H9 (cell line): Measurements from ENCODE around the gene NR2F1-AS1. TPM values are rescaled to one million over a fixed set of nuclear protein-coding genes. Genes with fewer than 3 reads are reported as not detected.

Experiments
- DNase-seq: peaks from one replicate; pipeline ENCODE4 v3.0.0-alpha.2; 2017
- H2AFZ ChIP-seq: one replicate; pipeline ENCODE4 v1.6.1; 2013; ENCODE audit warnings: mild to moderate bottlenecking, low read length, control low read depth, moderate library complexity
- H2AK5ac ChIP-seq: 2 replicates; pipeline ENCODE4 v1.6.1; 2013; ENCODE audit warnings: low read length, control low read depth, mixed read lengths; ENCODE audit not compliant: insufficient read length
- H2BK120ac ChIP-seq: one replicate; pipeline ENCODE4 v1.6.1; 2013; ENCODE audit warnings: low read depth, mild to moderate bottlenecking, low read length, control low read depth, inconsistent platforms; ENCODE audit not compliant: poor library complexity, severe bottlenecking
- H2BK12ac ChIP-seq: 2 replicates; pipeline ENCODE4 v1.6.1; 2013; ENCODE audit warnings: low read length, control low read depth, mixed read lengths, low read depth; ENCODE audit not compliant: insufficient read length
- H2BK15ac ChIP-seq: 2 replicates; pipeline ENCODE4 v1.6.1; 2013; ENCODE audit warnings: low read depth, low read length, control low read depth
- H2BK20ac ChIP-seq: one replicate; pipeline ENCODE4 v1.6.1; 2013; ENCODE audit warnings: low read depth, mild to moderate bottlenecking, low read length, control low read depth, inconsistent platforms; ENCODE audit not compliant: poor library complexity, severe bottlenecking
- H2BK5ac ChIP-seq: 2 replicates; pipeline ENCODE4 v1.6.1; 2013; ENCODE audit warnings: low read length, control low read depth, mixed read lengths; ENCODE audit not compliant: insufficient read length
- H3K14ac ChIP-seq: 2 replicates; pipeline ENCODE4 v1.6.1; 2013; ENCODE audit warnings: low read length, control low read depth; ENCODE audit not compliant: insufficient read depth
- H3K18ac ChIP-seq: 2 replicates; pipeline ENCODE4 v1.6.1; 2013; ENCODE audit warnings: low read depth, mild to moderate bottlenecking, mixed read lengths, low read length, control low read depth; ENCODE audit not compliant: insufficient read length
- H3K23ac ChIP-seq: 2 replicates; pipeline ENCODE4 v1.6.1; 2013; ENCODE audit warnings: low read length, control low read depth, mixed read lengths, low read depth; ENCODE audit not compliant: insufficient read length
- H3K23me2 ChIP-seq: 2 replicates; pipeline ENCODE4 v1.6.1; 2013; ENCODE audit warnings: low read depth, mild to moderate bottlenecking, mixed read lengths, low read length, control low read depth; ENCODE audit not compliant: insufficient read length, poor library complexity, severe bottlenecking
- H3K27ac ChIP-seq: 2 replicates; pipeline ENCODE4 v1.5.1; 2013; ENCODE audit warnings: low read length, control low read depth, mixed read lengths, low read depth; ENCODE audit not compliant: insufficient read length
- H3K27me3 ChIP-seq: 2 replicates; pipeline ENCODE4 v1.6.1; 2013; ENCODE audit warnings: low read length, control low read depth, inconsistent platforms; ENCODE audit not compliant: insufficient read depth
- H3K4ac ChIP-seq: 2 replicates; pipeline ENCODE4 v1.6.1; 2013; ENCODE audit warnings: low read depth, mild to moderate bottlenecking, control low read depth, inconsistent platforms, low read length, moderate library complexity
- H3K4me1 ChIP-seq: 2 replicates; pipeline ENCODE4 v1.6.1; 2013; ENCODE audit warnings: low read length, control low read depth, inconsistent platforms; ENCODE audit not compliant: insufficient read depth
- H3K4me2 ChIP-seq: 2 replicates; pipeline ENCODE4 v1.6.1; 2013; ENCODE audit warnings: low read length, control low read depth, mixed read lengths; ENCODE audit not compliant: insufficient read length, insufficient read depth
- H3K56ac ChIP-seq: 2 replicates; pipeline ENCODE4 v1.6.1; 2013; ENCODE audit warnings: low read depth, mild to moderate bottlenecking, mixed read lengths, low read length, control low read depth; ENCODE audit not compliant: insufficient read length
- H3K79me1 ChIP-seq: 2 replicates; pipeline ENCODE4 v1.6.1; 2013; ENCODE audit warnings: low read depth, mild to moderate bottlenecking, moderate library complexity, low read length, control low read depth, inconsistent platforms; ENCODE audit not compliant: insufficient read depth, poor library complexity, severe bottlenecking
- H3K79me2 ChIP-seq: 2 replicates; pipeline ENCODE4 v1.6.1; 2013; ENCODE audit warnings: low read length, control low read depth, inconsistent platforms; ENCODE audit not compliant: insufficient read depth
- H3K9ac ChIP-seq: 2 replicates; pipeline ENCODE4 v1.6.1; 2013; ENCODE audit warnings: low read length, control low read depth, mixed read lengths; ENCODE audit not compliant: insufficient read length; ENCODE audit errors: extremely low read depth
- H3K9me3 ChIP-seq: one replicate; pipeline ENCODE4 v1.6.1; 2013; ENCODE audit warnings: low read depth, low read length, inconsistent platforms; ENCODE audit not compliant: control insufficient read depth
- H3T11ph ChIP-seq: one replicate; pipeline ENCODE4 v1.6.1; 2013; ENCODE audit warnings: mild to moderate bottlenecking, low read length, control low read depth, inconsistent platforms
- H4K20me1 ChIP-seq: one replicate; pipeline ENCODE4 v1.6.1; 2013; ENCODE audit not compliant: control insufficient read depth, insufficient read length, insufficient read depth
- H4K5ac ChIP-seq: 2 replicates; pipeline ENCODE4 v1.6.1; 2013; ENCODE audit warnings: low read depth, mild to moderate bottlenecking, mixed read lengths, low read length, control low read depth; ENCODE audit not compliant: insufficient read length
- H4K8ac ChIP-seq: replicated peaks from 2 replicates; pipeline ENCODE4 v1.6.1; 2013; ENCODE audit warnings: low read length, control low read depth, mixed read lengths, low read depth; ENCODE audit not compliant: insufficient read length
- H4K91ac ChIP-seq: 2 replicates; pipeline ENCODE4 v1.6.1; 2013; ENCODE audit warnings: low read depth, mild to moderate bottlenecking, moderate library complexity, mixed read lengths, low read length, control low read depth; ENCODE audit not compliant: insufficient read length
- H3K27ac Mint-ChIP-seq, 3 experiments: 2 replicates in 2 of 3; 3 replicates in 1 of 3; pipeline ENCODE4 v1.8.0; 2020 to 2021; ENCODE audit warnings: mixed read lengths in 3 of 3, mild to moderate bottlenecking in 1 of 3, moderate library complexity in 1 of 3
- H3K27me3 Mint-ChIP-seq: 2 replicates; pipeline ENCODE4 v1.8.0; 2021; ENCODE audit warnings: low read depth, mild to moderate bottlenecking, moderate library complexity, mixed read lengths
- H3K36me3 Mint-ChIP-seq, 3 experiments: 2 replicates in 2 of 3; 3 replicates in 1 of 3; pipeline ENCODE4 v1.8.0; 2020 to 2021; ENCODE audit warnings: low read depth in 3 of 3, mixed read lengths in 3 of 3; ENCODE audit not compliant: insufficient read depth in 1 of 3
- H3K4me1 Mint-ChIP-seq, 2 experiments: 2 replicates each; pipeline ENCODE4 v1.8.0; 2020; ENCODE audit warnings: mixed read lengths in 2 of 2
- H3K4me3 Mint-ChIP-seq, 2 experiments: 2 replicates in 1 of 2; 3 replicates in 1 of 2; pipeline ENCODE4 v1.8.0; 2020 to 2021; ENCODE audit warnings: mild to moderate bottlenecking in 2 of 2, mixed read lengths in 2 of 2, moderate library complexity in 1 of 2
- H3K9me3 Mint-ChIP-seq, 2 experiments: 2 replicates in 1 of 2; 3 replicates in 1 of 2; pipeline ENCODE4 v1.8.0; 2020; ENCODE audit warnings: mild to moderate bottlenecking in 2 of 2, mixed read lengths in 2 of 2, moderate library complexity in 1 of 2
- WGBS: extraction: QIAGEN DNeasy Blood & Tissue Kit; methylation state at CpG from one replicate; pipeline ENCODE4 v1.1.7; 2013; ENCODE audit warnings: missing lambda C conversion rate, low lambda C conversion rate, mixed read lengths; ENCODE audit not compliant: insufficient read length; ENCODE audit errors: extremely low coverage; 5-methylcytosine and 5-hydroxymethylcytosine counted together
- total RNA-seq: library from RNA; stranded (reverse); gene quantifications from 2 replicates; pipeline ENCODE4 v1.2.1, GENCODE V29; 2021
- TF ChIP-seq, protein P1 (sequence below): fragments of 200-600 bp; sonication (generic); conservative IDR thresholded peaks from 3 replicates; pipeline ENCODE4 v1.8.0; 2021; ENCODE audit warnings: antibody characterized with exemption, mild to moderate bottlenecking

NR2F1-AS1 gene
- total RNA-seq, 1 experiment from 2014 or later, result 1.9 TPM

DNA sequence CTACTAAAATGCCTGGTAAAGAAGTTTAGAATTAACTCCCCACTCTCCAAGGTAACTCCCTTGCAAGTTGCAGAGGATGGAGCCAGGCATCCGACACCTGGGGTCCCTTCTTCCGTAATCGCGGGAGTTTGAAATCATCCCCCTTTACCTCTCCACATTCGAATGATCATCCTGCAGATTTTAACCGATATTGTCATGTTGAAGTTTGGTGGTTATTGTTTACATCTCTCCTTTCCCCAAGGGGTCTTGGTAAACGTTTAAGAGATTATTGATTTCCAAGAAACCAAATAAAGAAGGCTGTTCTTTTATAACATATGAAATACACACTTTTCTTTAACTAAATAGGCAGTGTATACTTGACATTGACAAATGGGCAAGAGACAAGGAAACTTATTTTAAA lies 28.7 kb upstream of the NR2F1-AS1 start:
- Mint-ChIP-seq H3K27me3 (no peaks in the 10 kb centered on the region), H3K36me3 (no peaks in the 10 kb centered on the region), H3K27ac (no peak overlapping the region), H3K4me3 (no peak overlapping the region), H3K9me3 (peaks cover 0 to 17% of the 10 kb centered on the region in 2 experiments; a peak in 2 of 5 replicates), H3K4me1 (peaks cover 20 to 42% of the 10 kb centered on the region in 2 experiments)
- H3K79me2 ChIP-seq, result no peaks in the 10 kb centered on the region
- no peak overlapping the region for H2BK120ac ChIP-seq
- no peak overlapping the region for H4K8ac ChIP-seq
- H3K18ac ChIP-seq, result no peak overlapping the region
- H4K91ac ChIP-seq, result no peak overlapping the region
- H3K23ac ChIP-seq, result no peak overlapping the region
- H2BK15ac ChIP-seq, result no peak overlapping the region
- H3K56ac ChIP-seq, result no peak overlapping the region
- TF ChIP-seq, protein P1, sequence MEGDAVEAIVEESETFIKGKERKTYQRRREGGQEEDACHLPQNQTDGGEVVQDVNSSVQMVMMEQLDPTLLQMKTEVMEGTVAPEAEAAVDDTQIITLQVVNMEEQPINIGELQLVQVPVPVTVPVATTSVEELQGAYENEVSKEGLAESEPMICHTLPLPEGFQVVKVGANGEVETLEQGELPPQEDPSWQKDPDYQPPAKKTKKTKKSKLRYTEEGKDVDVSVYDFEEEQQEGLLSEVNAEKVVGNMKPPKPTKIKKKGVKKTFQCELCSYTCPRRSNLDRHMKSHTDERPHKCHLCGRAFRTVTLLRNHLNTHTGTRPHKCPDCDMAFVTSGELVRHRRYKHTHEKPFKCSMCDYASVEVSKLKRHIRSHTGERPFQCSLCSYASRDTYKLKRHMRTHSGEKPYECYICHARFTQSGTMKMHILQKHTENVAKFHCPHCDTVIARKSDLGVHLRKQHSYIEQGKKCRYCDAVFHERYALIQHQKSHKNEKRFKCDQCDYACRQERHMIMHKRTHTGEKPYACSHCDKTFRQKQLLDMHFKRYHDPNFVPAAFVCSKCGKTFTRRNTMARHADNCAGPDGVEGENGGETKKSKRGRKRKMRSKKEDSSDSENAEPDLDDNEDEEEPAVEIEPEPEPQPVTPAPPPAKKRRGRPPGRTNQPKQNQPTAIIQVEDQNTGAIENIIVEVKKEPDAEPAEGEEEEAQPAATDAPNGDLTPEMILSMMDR, result no peak
- H2AFZ ChIP-seq, result no peak overlapping the region
- WGBS, result no CpG with 5 or more reads among the region's 7 CpGs
- no peak overlapping the region for H2BK5ac ChIP-seq
- H4K20me1 ChIP-seq, result no peaks in the 10 kb centered on the region
- H2AK5ac ChIP-seq, result no peak overlapping the region
- no peak overlapping the region for H3K4me2 ChIP-seq
- no peak overlapping the region for H3T11ph ChIP-seq
- no peak overlapping the region for H3K14ac ChIP-seq
- H2BK20ac ChIP-seq, result no peak overlapping the region
- peaks cover 8% of the 10 kb centered on the region for H3K23me2 ChIP-seq
- H3K4me1 ChIP-seq, result peaks cover 3% of the 10 kb centered on the region; the same call in 1 of the 2 replicates
- no peak overlapping the region for H3K9ac ChIP-seq
- H3K9me3 ChIP-seq, result no peaks in the 10 kb centered on the region
- H3K27ac ChIP-seq, result no peak overlapping the region
- H3K79me1 ChIP-seq, result no peaks in the 10 kb centered on the region
- no peak overlapping the region for H3K4ac ChIP-seq
- no peak for DNase-seq
- H3K27me3 ChIP-seq, result peaks cover 77% of the 10 kb centered on the region
- H4K5ac ChIP-seq, result no peak overlapping the region
- no peak overlapping the region for H2BK12ac ChIP-seq
